OCI-LY3 (cell line): ENCODE data around the gene CYP26B1.

Experiments used
- H2AFZ ChIP-seq: fragments of 200-600, 300-600 bp; shearing (Covaris generic); 2 replicates; pipeline ENCODE4 v1.6.0; 2014; ENCODE audit warnings: antibody characterized with exemption, low read depth, low read length
- H3K27ac ChIP-seq: fragments of 200-600, 300-600 bp; sonication (generic); 2 replicates; pipeline ENCODE4 v1.5.1; 2014; ENCODE audit warnings: mild to moderate bottlenecking, low read length, moderate library complexity, mixed read lengths
- H3K27me3 ChIP-seq: fragments of 200-600, 300-600 bp; sonication (generic); 2 replicates; pipeline ENCODE4 v1.6.1; 2014; ENCODE audit warnings: low read depth, low read length, mixed read lengths
- H3K36me3 ChIP-seq: fragments of 200-600, 300-600 bp; sonication (generic); replicated peaks from 2 replicates; pipeline ENCODE3; 2014; ENCODE audit warnings: low read depth, low read length, mixed read lengths
- H3K4me1 ChIP-seq: fragments of 300-600, 200-600 bp; sonication (generic); 2 replicates; pipeline ENCODE4 v1.6.1; 2014; ENCODE audit warnings: low read length, mixed read lengths
- H3K4me2 ChIP-seq: fragments of 200-600, 300-600 bp; sonication (generic); 2 replicates; pipeline ENCODE4 v1.6.1; 2014; ENCODE audit warnings: low read length, mixed read lengths
- H3K4me3 ChIP-seq: fragments of 300-600, 200-600 bp; sonication (generic); 2 replicates; pipeline ENCODE4 v1.5.1; 2014; ENCODE audit warnings: antibody characterized with exemption, mild to moderate bottlenecking, low read length, moderate library complexity
- H3K79me2 ChIP-seq: fragments of 300-600, 200-600 bp; shearing (Covaris generic); 2 replicates; pipeline ENCODE4 v1.6.1; 2014; ENCODE audit warnings: mild to moderate bottlenecking, low read length, mixed read lengths
- H3K9ac ChIP-seq: fragments of 300-600, 200-600 bp; shearing (Covaris generic); 2 replicates; pipeline ENCODE4 v1.6.0; 2014; ENCODE audit warnings: mild to moderate bottlenecking, low read length, moderate library complexity
- H3K9me3 ChIP-seq: fragments of 200-600, 300-600 bp; shearing (Covaris generic); 2 replicates; pipeline ENCODE4 v1.6.1; 2014; ENCODE audit warnings: low read length, mixed read lengths; ENCODE audit not compliant: insufficient read depth
- H4K20me1 ChIP-seq: fragments of 200-600, 300-600 bp; sonication (generic); 2 replicates; pipeline ENCODE4 v1.6.1; 2016; ENCODE audit warnings: low read length, mixed read lengths; ENCODE audit not compliant: insufficient read depth
- CTCF ChIP-seq: fragments of 200-600, 300-600 bp; sonication (generic); IDR thresholded peaks from 2 replicates; pipeline ENCODE4 v1.5.1; 2014; ENCODE audit warnings: antibody characterized with exemption, low read length, low read depth
- EZH2phosphoT487 ChIP-seq: fragments of 200-600 bp; shearing (Covaris generic); IDR thresholded peaks from 2 replicates; pipeline ENCODE4 v1.6.1; 2018; ENCODE audit warnings: antibody characterized with exemption, mixed run types, low read depth

CYP26B1 gene

DNA sequence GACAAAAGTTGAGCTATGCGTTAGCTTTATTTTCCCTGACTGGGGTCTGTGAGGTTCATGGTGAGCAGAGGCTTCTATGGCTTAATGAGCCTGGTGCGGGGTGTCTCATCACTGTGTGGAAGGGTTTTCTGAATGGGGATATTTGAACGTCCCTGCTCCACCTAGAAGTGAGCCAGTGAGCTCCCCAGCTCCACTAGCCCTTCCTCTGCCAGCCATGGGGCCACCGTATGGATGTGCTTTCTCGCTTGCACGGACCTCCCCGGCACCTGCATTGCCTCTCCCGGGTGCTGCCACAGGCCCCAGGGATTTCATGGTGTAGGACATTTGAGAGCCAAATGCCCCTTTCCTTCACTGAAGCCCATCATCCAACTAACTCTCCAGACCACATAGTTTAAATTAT, 37.8 kb downstream of the CYP26B1 start:
- no peak overlapping the region for H3K9ac ChIP-seq
- H3K4me2 ChIP-seq, result no peak overlapping the region
- H2AFZ ChIP-seq, result no peak overlapping the region
- H3K36me3 ChIP-seq, result no peaks in the 10 kb centered on the region
- H3K4me1 ChIP-seq, result no peaks in the 10 kb centered on the region
- H3K79me2 ChIP-seq, result no peaks in the 10 kb centered on the region
- H4K20me1 ChIP-seq, result no peaks in the 10 kb centered on the region
- H3K27me3 ChIP-seq, result no peaks in the 10 kb centered on the region
- no peak overlapping the region for H3K4me3 ChIP-seq
- TF ChIP-seq CTCF (no peak), EZH2phosphoT487 (no peak)
- H3K9me3 ChIP-seq, result no peaks in the 10 kb centered on the region
- no peak overlapping the region for H3K27ac ChIP-seq

DNA sequence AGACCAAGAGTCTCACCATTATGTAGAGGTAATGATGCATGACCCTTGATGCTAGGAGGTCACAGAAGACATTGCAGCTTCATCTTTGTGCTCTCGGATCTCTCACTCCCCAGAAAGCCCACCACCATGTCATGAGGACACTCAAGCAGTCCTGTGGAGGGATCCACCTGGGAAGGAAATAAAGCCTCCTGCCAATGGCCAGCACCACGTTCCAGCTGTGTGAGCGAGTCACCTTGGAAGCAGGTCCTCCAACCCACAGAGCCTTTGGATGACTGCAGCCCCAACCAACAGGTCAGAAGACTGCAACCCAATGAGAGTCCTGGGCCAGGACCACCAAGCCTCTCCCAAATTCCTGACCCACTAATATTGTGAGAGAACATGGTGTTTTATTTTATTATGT, 38.4 kb downstream of the CYP26B1 start:
- TF ChIP-seq EZH2phosphoT487, result no peak
- TF ChIP-seq CTCF, result no peak
- no peak overlapping the region for H3K27ac ChIP-seq

DNA sequence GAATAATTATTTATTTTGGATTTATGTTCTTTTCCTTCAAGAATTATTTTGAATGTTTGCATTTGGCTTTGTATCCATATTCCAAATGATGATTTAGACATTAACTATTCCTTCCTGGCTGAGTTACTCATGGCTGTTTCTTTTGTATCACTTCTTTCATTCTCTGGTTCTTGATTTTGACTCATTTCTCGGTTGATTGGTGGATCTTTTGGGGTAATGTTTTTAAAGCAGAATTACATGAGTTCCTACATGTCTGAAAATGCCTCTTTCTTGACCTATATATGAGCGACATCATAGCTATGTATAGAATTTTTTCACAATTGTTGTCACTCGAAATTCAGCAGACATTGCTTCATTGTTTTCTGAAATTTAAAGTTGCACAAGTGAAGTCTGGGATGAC, 39.5 kb downstream of the CYP26B1 start:
- Histone ChIP-seq H2AFZ (no peak overlapping the region), H3K27me3 (peaks cover 3% of the 10 kb centered on the region), H4K20me1 (no peaks in the 10 kb centered on the region), H3K9ac (no peak overlapping the region), H3K4me3 (no peak overlapping the region), H3K36me3 (no peaks in the 10 kb centered on the region), H3K27ac (no peak overlapping the region), H3K9me3 (no peaks in the 10 kb centered on the region), H3K4me2 (no peak overlapping the region), H3K79me2 (no peaks in the 10 kb centered on the region), H3K4me1 (no peaks in the 10 kb centered on the region)
- TF ChIP-seq CTCF, result no peak
- TF ChIP-seq EZH2phosphoT487, result no peak

More for the DNA sequence above, 38.4 kb downstream of the CYP26B1 start:
- no peak overlapping the region for H3K9ac ChIP-seq
- H3K4me3 ChIP-seq, result no peak overlapping the region
- no peak overlapping the region for H3K4me2 ChIP-seq
- H3K9me3 ChIP-seq, result no peaks in the 10 kb centered on the region
- H3K27me3 ChIP-seq, result no peaks in the 10 kb centered on the region
- no peak overlapping the region for H2AFZ ChIP-seq
- no peaks in the 10 kb centered on the region for H3K4me1 ChIP-seq
- H4K20me1 ChIP-seq, result no peaks in the 10 kb centered on the region
- H3K36me3 ChIP-seq, result no peaks in the 10 kb centered on the region
- no peaks in the 10 kb centered on the region for H3K79me2 ChIP-seq

GRCh38 chr2:72106978-72107377, 40.7 kb downstream of the CYP26B1 start:
- Histone ChIP-seq H3K4me2 (no peak overlapping the region), H2AFZ (no peak overlapping the region), H3K27ac (no peak overlapping the region), H3K79me2 (no peaks in the 10 kb centered on the region), H3K36me3 (no peaks in the 10 kb centered on the region), H3K4me1 (no peaks in the 10 kb centered on the region), H3K9me3 (no peaks in the 10 kb centered on the region), H4K20me1 (no peaks in the 10 kb centered on the region), H3K9ac (no peak overlapping the region), H3K27me3 (peaks cover 11% of the 10 kb centered on the region), H3K4me3 (no peak overlapping the region)
- TF ChIP-seq EZH2phosphoT487 (no peak), CTCF (no peak)
